SU-DHL-6 (cell line): ENCODE measurements around the gene SLC2A6.

Experiments used
- EZH2phosphoT487 ChIP-seq: fragments of 200-600 bp; sonication (generic), shearing (Covaris generic); conservative IDR thresholded peaks from 2 replicates; pipeline ENCODE4 v1.6.1; 2018; ENCODE audit warnings: mild to moderate bottlenecking, antibody characterized with exemption, low read length, moderate library complexity, mixed read lengths
- TF ChIP-seq, protein P1 (sequence below): fragments of 200-600 bp; sonication (generic); IDR thresholded peaks from one replicate; pipeline ENCODE4 v1.5.1; 2017; ENCODE audit warnings: antibody characterized with exemption, mild to moderate bottlenecking, low read length, moderate library complexity; ENCODE audit not compliant: insufficient read depth, poor library complexity, severe bottlenecking

- TF ChIP-seq, protein P1, sequence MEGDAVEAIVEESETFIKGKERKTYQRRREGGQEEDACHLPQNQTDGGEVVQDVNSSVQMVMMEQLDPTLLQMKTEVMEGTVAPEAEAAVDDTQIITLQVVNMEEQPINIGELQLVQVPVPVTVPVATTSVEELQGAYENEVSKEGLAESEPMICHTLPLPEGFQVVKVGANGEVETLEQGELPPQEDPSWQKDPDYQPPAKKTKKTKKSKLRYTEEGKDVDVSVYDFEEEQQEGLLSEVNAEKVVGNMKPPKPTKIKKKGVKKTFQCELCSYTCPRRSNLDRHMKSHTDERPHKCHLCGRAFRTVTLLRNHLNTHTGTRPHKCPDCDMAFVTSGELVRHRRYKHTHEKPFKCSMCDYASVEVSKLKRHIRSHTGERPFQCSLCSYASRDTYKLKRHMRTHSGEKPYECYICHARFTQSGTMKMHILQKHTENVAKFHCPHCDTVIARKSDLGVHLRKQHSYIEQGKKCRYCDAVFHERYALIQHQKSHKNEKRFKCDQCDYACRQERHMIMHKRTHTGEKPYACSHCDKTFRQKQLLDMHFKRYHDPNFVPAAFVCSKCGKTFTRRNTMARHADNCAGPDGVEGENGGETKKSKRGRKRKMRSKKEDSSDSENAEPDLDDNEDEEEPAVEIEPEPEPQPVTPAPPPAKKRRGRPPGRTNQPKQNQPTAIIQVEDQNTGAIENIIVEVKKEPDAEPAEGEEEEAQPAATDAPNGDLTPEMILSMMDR = no peak
- TF ChIP-seq EZH2phosphoT487 = no peak
Measured at GRCh38 chr9:133487331-133487725, 8.4 kb upstream of the SLC2A6 start.
